Gastrocnemius medialis (tissue), 4 donors: ENCODE results near the gene CCDC126. TPM values are rescaled to one million over a fixed set of nuclear protein-coding genes. Genes with fewer than 3 reads are reported as not detected.

Source experiments
- ATAC-seq, 2 donors: fragments of 150-250 bp; one replicate each; pipeline ENCODE4 v1.9.1; 2016
- DNase-seq, 2 donors: peaks; one replicate each; pipeline ENCODE4 v3.0.0-alpha.2; 2019
- H3K27ac ChIP-seq, 4 donors: fragments of 200-600 bp; sonication (generic); 1 replicate in 1 of 4; 2 replicates in 3 of 4; pipeline ENCODE4 v1.5.1; 2016 to 2018; ENCODE audit warnings: mild to moderate bottlenecking in 2 of 4, moderate library complexity in 1 of 4
- H3K27me3 ChIP-seq, 3 donors: fragments of 200-600 bp; sonication (generic) in 2 of 3; 1 replicate in 1 of 3; 2 replicates in 2 of 3; pipeline versions ENCODE4 v1.5.1 to v1.6.0; 2016 to 2019; ENCODE audit warnings: mild to moderate bottlenecking in 1 of 3, moderate library complexity in 1 of 3
- H3K36me3 ChIP-seq, 2 donors: fragments of 200-600 bp; sonication (generic) in 1 of 2; one replicate each; pipeline ENCODE4 v1.5.1; 2017 to 2018
- H3K4me1 ChIP-seq, 2 donors: fragments of 200-600 bp; sonication (generic) in 1 of 2; one replicate each; pipeline ENCODE4 v1.5.1; 2016 to 2017; ENCODE audit warnings: mild to moderate bottlenecking in 2 of 2
- H3K4me3 ChIP-seq, 4 donors: fragments of 200-600 bp; sonication (generic) in 3 of 4; 1 replicate in 1 of 4; 2 replicates in 3 of 4; pipeline ENCODE4 v1.5.1; 2016 to 2019; ENCODE audit warnings: mild to moderate bottlenecking in 2 of 4
- H3K9me3 ChIP-seq, 3 donors: fragments of 200-600 bp; sonication (generic) in 2 of 3; 1 replicate in 1 of 3; 2 replicates in 2 of 3; pipeline ENCODE4 v1.5.1; 2016 to 2019
- CTCF ChIP-seq, 5 experiments: fragments of 450-650 bp in 3 of 5; fragments of 200-600 bp in 2 of 5; sonication (generic) in 2 of 5; IDR thresholded peaks in 4 of 5; conservative IDR thresholded peaks in 1 of 5; 1 replicate in 4 of 5; 2 replicates in 1 of 5; pipeline ENCODE4 v1.5.1; 2016 to 2019; ENCODE audit warnings: antibody characterized with exemption in 5 of 5, mild to moderate bottlenecking in 3 of 5, moderate library complexity in 3 of 5
- POLR2A ChIP-seq, 2 donors: fragments of 450-650 bp; IDR thresholded peaks; one replicate each; pipeline ENCODE4 v1.6.1; 2017; ENCODE audit warnings: antibody characterized with exemption in 2 of 2, mild to moderate bottlenecking in 2 of 2, moderate library complexity in 2 of 2
- in situ Hi-C, 4 donors: fragments of 200-750 bp; cut with MboI; loops; one replicate each; pipeline versions ENCODE4 v1.15.0 to v1.8.0; 2017; ENCODE audit warnings: low sequenced_read_pairs in 4 of 4
- intact Hi-C: fragments of 100-400 bp; cut with DNase I; formaldehyde crosslinking; loops from one replicate; pipeline ENCODE4 v1.15.1; 2023; ENCODE audit warnings: low total_unique reads
- total RNA-seq, 4 donors: library from RNA; depleted of rRNA; stranded (reverse); fragments of >200 nt; gene quantifications; one replicate each; pipeline versions ENCODE4 v1.1.0 to v1.2.3, GENCODE V29; 2016

CCDC126 gene
- total RNA-seq, 4 donors from 2014 or later: 12.0 to 23.1 (median 20.2) TPM

DNA sequence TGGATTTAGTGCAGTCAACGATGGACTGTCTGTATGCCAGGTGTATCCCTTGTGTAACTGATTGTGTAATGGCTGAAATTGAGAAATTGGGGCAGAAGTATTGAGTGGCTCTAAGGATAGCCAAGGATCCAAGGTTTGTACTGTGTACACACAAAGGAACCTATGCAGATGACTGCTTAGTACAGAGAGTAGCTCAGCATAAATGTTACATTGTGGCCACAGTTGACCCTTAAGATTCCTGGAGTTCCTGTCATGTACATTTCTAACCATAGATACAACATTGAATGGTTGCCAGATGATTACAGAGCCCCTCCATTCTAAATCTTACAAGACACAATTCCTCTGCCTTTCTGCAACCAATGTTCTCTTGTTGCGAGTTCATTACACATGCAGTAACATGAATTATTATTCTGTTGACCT lies 25.3 kb downstream of the CCDC126 start:
- Histone ChIP-seq H3K27ac (peak overlapping the region in 2 of 4 donors; percentile 53 to 64), H3K9me3 (no peaks in the 10 kb centered on the region), H3K4me1 (peaks cover 0 to 3% of the 10 kb centered on the region in 2 donors), H3K27me3 (no peaks in the 10 kb centered on the region), H3K36me3 (peaks cover 0 to 9% of the 10 kb centered on the region in 2 donors), H3K4me3 (no peak overlapping the region)
- ATAC-seq: peak; percentile 95 to 97
- intact Hi-C loops: loop anchor here (2.0 to 10.0 kb wide), 2 partner anchors 52 kb away; no protein-coding TSS in a partner anchor
- in situ Hi-C loops: no loop called here
- peak in 1 of 2 donors; percentile 13 for DNase-seq
- TF ChIP-seq POLR2A (IDR thresholded peaks at IDR 0.05) (no peak), CTCF (IDR thresholded peaks at IDR 0.05 in 4 of 5, conservative IDR thresholded peaks at IDR 0.05 in 1 of 5) (no peak)

GRCh38 chr7:23628370-23628769 lies 31.2 kb downstream of the CCDC126 start:
- no peak for DNase-seq
- no peaks in the 10 kb centered on the region for H3K4me1 ChIP-seq
- no peak for ATAC-seq
- H3K27ac ChIP-seq: no peak overlapping the region
- intact Hi-C loops: loop anchor here (10.0 kb wide), 1 partner anchor 46 kb away; no protein-coding TSS in a partner anchor
- TF ChIP-seq CTCF (IDR thresholded peaks at IDR 0.05 in 4 of 5, conservative IDR thresholded peaks at IDR 0.05 in 1 of 5) (no peak), POLR2A (IDR thresholded peaks at IDR 0.05) (no peak)
- in situ Hi-C loops: no loop called here
- no peaks in the 10 kb centered on the region for H3K27me3 ChIP-seq
- no peaks in the 10 kb centered on the region for H3K36me3 ChIP-seq
- no peak overlapping the region for H3K4me3 ChIP-seq
- no peaks in the 10 kb centered on the region for H3K9me3 ChIP-seq

DNA sequence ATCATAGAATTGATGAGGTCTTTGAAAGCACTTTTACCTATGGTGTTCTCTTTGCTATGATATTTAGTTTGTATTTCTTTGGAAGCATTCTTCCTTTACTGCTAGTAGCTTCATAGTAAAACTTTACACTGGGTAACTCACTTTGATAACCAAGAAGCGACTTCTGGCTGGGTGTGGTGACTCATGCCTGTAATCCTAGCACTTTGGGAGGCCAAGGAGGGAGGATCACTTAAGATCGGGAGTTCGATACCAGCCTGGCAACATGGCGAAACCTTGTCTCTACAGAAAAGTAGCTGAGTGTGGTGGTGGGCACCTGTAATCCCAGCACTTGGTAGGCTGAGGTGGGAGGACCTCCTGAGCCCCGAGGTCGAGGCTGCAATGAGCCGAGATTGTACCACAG lies 36.2 kb downstream of the CCDC126 start:
- intact Hi-C loops (no loop called here), in situ Hi-C loops (no loop called here)
- H3K9me3 ChIP-seq: no peaks in the 10 kb centered on the region
- ATAC-seq: no peak
- no peak overlapping the region for H3K4me3 ChIP-seq
- no peak for DNase-seq
- no peaks in the 10 kb centered on the region for H3K4me1 ChIP-seq
- H3K27me3 ChIP-seq: no peaks in the 10 kb centered on the region
- H3K36me3 ChIP-seq: no peaks in the 10 kb centered on the region
- no peak overlapping the region for H3K27ac ChIP-seq
- no peak for TF ChIP-seq POLR2A (IDR thresholded peaks at IDR 0.05)
- TF ChIP-seq CTCF (IDR thresholded peaks at IDR 0.05 in 4 of 5, conservative IDR thresholded peaks at IDR 0.05 in 1 of 5): no peak

- H3K36me3 ChIP-seq: no peaks in the 10 kb centered on the region
- DNase-seq: no peak
- H3K27me3 ChIP-seq: no peaks in the 10 kb centered on the region
- H3K27ac ChIP-seq: no peak overlapping the region
- no peak for TF ChIP-seq CTCF (IDR thresholded peaks at IDR 0.05 in 4 of 5, conservative IDR thresholded peaks at IDR 0.05 in 1 of 5)
- no peak for TF ChIP-seq POLR2A (IDR thresholded peaks at IDR 0.05)
- no peak for ATAC-seq
- intact Hi-C loops: no loop called here
- H3K9me3 ChIP-seq: no peaks in the 10 kb centered on the region
- no peak overlapping the region for H3K4me3 ChIP-seq
- in situ Hi-C loops: no loop called here
- no peaks in the 10 kb centered on the region for H3K4me1 ChIP-seq
Measured at GRCh38 chr7:23645822-23646221, 48.6 kb downstream of the CCDC126 start.

GRCh38 chr7:23653942-23654341 lies 56.8 kb downstream of the CCDC126 start:
- in situ Hi-C loops: no loop called here
- ATAC-seq: no peak
- no peak for TF ChIP-seq CTCF (IDR thresholded peaks at IDR 0.05 in 4 of 5, conservative IDR thresholded peaks at IDR 0.05 in 1 of 5)
- TF ChIP-seq POLR2A (IDR thresholded peaks at IDR 0.05): no peak
- intact Hi-C loops: no loop called here
- no peaks in the 10 kb centered on the region for H3K4me1 ChIP-seq
- no peak overlapping the region for H3K27ac ChIP-seq
- no peak for DNase-seq
- no peaks in the 10 kb centered on the region for H3K36me3 ChIP-seq
- no peaks in the 10 kb centered on the region for H3K9me3 ChIP-seq
- H3K4me3 ChIP-seq: no peak overlapping the region
- no peaks in the 10 kb centered on the region for H3K27me3 ChIP-seq
